Measurements from ENCODE around the gene DHX40.

- TF ChIP-seq CTCF (IDR thresholded peaks at IDR 0.05) = no peak
- TF ChIP-seq POLR2A (IDR thresholded peaks at IDR 0.05) = no peak
Observed at GRCh38 chr17:59533694-59534093, 31.7 kb upstream of the DHX40 start.
